ENCODE data around the gene SREK1IP1.
"Not testable (repeated sequence)": the region's sequence is repeated elsewhere in the genome, so short reads cannot be mapped to it uniquely, and the experiment has no call there.

The SREK1IP1 gene

GRCh38 chr5:64744914-64745313, 23.6 kb downstream of the SREK1IP1 start:
- H3K9ac ChIP-seq (ENCODE audit: low read depth, low read length): no peak overlapping the region
- H3K9me3 ChIP-seq (ENCODE audit: control insufficient read depth, insufficient read depth, low read length): no peaks in the 10 kb centered on the region
- peaks cover 3% of the 10 kb centered on the region for H3K36me3 ChIP-seq (ENCODE audit: insufficient read depth, low read length)
- no peaks in the 10 kb centered on the region for H3K4me1 ChIP-seq (ENCODE audit: insufficient read depth, low read length)

DNA sequence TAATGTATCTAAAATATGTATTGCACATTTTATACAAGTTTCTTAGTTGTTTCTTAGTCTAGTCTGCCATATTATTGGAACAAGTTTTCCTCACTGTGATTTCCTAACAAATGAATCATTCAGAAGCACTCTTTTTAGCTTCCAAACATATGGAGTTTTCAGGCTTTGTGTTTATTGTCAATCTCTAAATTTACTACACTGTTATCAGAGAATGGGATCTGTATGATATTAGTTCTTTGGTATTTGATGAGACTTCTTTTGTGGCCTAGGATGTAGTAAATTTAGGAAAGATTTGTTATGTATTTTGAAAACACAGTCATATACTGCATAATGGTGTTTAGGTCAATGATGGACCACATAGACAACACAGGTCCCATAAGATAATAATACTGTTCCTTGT, 25.7 kb downstream of the SREK1IP1 start:
- Histone ChIP-seq H3K4me1 (ENCODE audit: insufficient read depth, low read length) (no peaks in the 10 kb centered on the region), H3K36me3 (ENCODE audit: insufficient read depth, low read length) (peaks cover 8% of the 10 kb centered on the region), H3K9me3 (ENCODE audit: control insufficient read depth, insufficient read depth, low read length) (no peaks in the 10 kb centered on the region), H3K9ac (ENCODE audit: low read depth, low read length) (no peak overlapping the region)

- peaks cover 8% of the 10 kb centered on the region for H3K36me3 ChIP-seq (ENCODE audit: insufficient read depth, low read length)
- no peak overlapping the region for H3K9ac ChIP-seq (ENCODE audit: low read depth, low read length)
These were observed 26.1 kb downstream of the SREK1IP1 start for GRCh38 chr5:64742411-64742810.

GRCh38 chr5:64727150-64727549, 41.3 kb downstream of the SREK1IP1 start:
- H3K9ac ChIP-seq (ENCODE audit: low read depth, low read length): no peak overlapping the region
- peaks cover 5% of the 10 kb centered on the region; the same call in 1 of the 2 replicates for H3K4me1 ChIP-seq (ENCODE audit: insufficient read depth, low read length)
- no peaks in the 10 kb centered on the region for H3K9me3 ChIP-seq (ENCODE audit: control insufficient read depth, insufficient read depth, low read length)
- H3K36me3 ChIP-seq (ENCODE audit: insufficient read depth, low read length): no peaks in the 10 kb centered on the region; the same call in 1 of the 2 replicates

More at GRCh38 chr5:64742411-64742810, 26.1 kb downstream of the SREK1IP1 start:
- no peaks in the 10 kb centered on the region for H3K9me3 ChIP-seq (ENCODE audit: control insufficient read depth, insufficient read depth, low read length)
- no peaks in the 10 kb centered on the region for H3K4me1 ChIP-seq (ENCODE audit: insufficient read depth, low read length)

GRCh38 chr5:64722588-64722987, 45.9 kb downstream of the SREK1IP1 start:
- Histone ChIP-seq H3K36me3 (ENCODE audit: insufficient read depth, low read length) (no peaks in the 10 kb centered on the region; the same call in 1 of the 2 replicates), H3K4me1 (ENCODE audit: insufficient read depth, low read length) (peaks cover 5% of the 10 kb centered on the region; the same call in 1 of the 2 replicates), H3K9me3 (ENCODE audit: control insufficient read depth, insufficient read depth, low read length) (no peaks in the 10 kb centered on the region), H3K9ac (ENCODE audit: low read depth, low read length) (no peak overlapping the region)

DNA sequence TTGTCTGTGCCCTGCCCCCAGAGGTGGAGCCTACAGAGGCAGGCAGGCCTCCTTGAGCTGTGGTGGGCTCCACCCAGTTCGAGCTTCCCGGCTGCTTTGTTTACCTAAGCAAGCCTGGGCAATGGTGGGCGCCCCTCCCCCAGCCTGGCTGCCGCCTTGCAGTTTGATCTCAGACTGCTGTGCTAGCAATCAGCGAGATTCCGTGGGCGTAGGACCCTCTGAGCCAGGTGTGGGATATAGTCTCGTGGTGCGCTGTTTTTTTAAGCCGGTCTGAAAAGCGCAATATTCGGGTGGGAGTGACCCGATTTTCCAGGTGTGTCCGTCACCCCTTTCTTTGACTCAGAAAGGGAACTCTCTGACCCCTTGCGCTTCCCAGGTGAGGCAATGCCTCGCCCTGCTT, 54.0 kb downstream of the SREK1IP1 start:
- H3K9me3 ChIP-seq (ENCODE audit: control insufficient read depth, insufficient read depth, low read length); H3K9ac ChIP-seq (ENCODE audit: low read depth, low read length); H3K36me3 ChIP-seq (ENCODE audit: insufficient read depth, low read length): not testable (repeated sequence)
- peaks cover 10% of the 10 kb centered on the region for H3K4me1 ChIP-seq (ENCODE audit: insufficient read depth, low read length)

GRCh38 chr5:64707191-64707590, 61.3 kb downstream of the SREK1IP1 start:
- Histone ChIP-seq H3K4me1 (ENCODE audit: insufficient read depth, low read length) (peaks cover 10% of the 10 kb centered on the region), H3K9ac (ENCODE audit: low read depth, low read length) (no peak overlapping the region), H3K9me3 (ENCODE audit: control insufficient read depth, insufficient read depth, low read length) (peaks cover 5% of the 10 kb centered on the region; the same call in 1 of the 2 replicates), H3K36me3 (ENCODE audit: insufficient read depth, low read length) (no peaks in the 10 kb centered on the region)

GRCh38 chr5:64706074-64706473, 62.4 kb downstream of the SREK1IP1 start:
- not testable (repeated sequence) for H3K9me3 ChIP-seq (ENCODE audit: control insufficient read depth, insufficient read depth, low read length); H3K36me3 ChIP-seq (ENCODE audit: insufficient read depth, low read length); H3K9ac ChIP-seq (ENCODE audit: low read depth, low read length)
- H3K4me1 ChIP-seq (ENCODE audit: insufficient read depth, low read length): peaks cover 10% of the 10 kb centered on the region

- no peak overlapping the region for H3K9ac ChIP-seq (ENCODE audit: low read depth, low read length)
- H3K4me1 ChIP-seq (ENCODE audit: insufficient read depth, low read length): peaks cover 3% of the 10 kb centered on the region
- peaks cover 4% of the 10 kb centered on the region for H3K9me3 ChIP-seq (ENCODE audit: control insufficient read depth, insufficient read depth, low read length)
- H3K36me3 ChIP-seq (ENCODE audit: insufficient read depth, low read length): no peaks in the 10 kb centered on the region; the same call in 1 of the 2 replicates
These were observed 67.7 kb downstream of the SREK1IP1 start for GRCh38 chr5:64700765-64701164.

GRCh38 chr5:64696414-64696813, 72.1 kb downstream of the SREK1IP1 start:
- H3K4me1 ChIP-seq (ENCODE audit: insufficient read depth, low read length); H3K36me3 ChIP-seq (ENCODE audit: insufficient read depth, low read length); H3K9me3 ChIP-seq (ENCODE audit: control insufficient read depth, insufficient read depth, low read length); H3K9ac ChIP-seq (ENCODE audit: low read depth, low read length): not testable (repeated sequence)

- no peaks in the 10 kb centered on the region; the same call in 1 of the 2 replicates for H3K36me3 ChIP-seq (ENCODE audit: insufficient read depth, low read length)
- H3K9me3 ChIP-seq (ENCODE audit: control insufficient read depth, insufficient read depth, low read length): peaks cover 4% of the 10 kb centered on the region
- H3K4me1 ChIP-seq (ENCODE audit: insufficient read depth, low read length): peaks cover 8% of the 10 kb centered on the region
- no peak overlapping the region for H3K9ac ChIP-seq (ENCODE audit: low read depth, low read length)
These were observed 74.9 kb downstream of the SREK1IP1 start for GRCh38 chr5:64693636-64694035.

DNA sequence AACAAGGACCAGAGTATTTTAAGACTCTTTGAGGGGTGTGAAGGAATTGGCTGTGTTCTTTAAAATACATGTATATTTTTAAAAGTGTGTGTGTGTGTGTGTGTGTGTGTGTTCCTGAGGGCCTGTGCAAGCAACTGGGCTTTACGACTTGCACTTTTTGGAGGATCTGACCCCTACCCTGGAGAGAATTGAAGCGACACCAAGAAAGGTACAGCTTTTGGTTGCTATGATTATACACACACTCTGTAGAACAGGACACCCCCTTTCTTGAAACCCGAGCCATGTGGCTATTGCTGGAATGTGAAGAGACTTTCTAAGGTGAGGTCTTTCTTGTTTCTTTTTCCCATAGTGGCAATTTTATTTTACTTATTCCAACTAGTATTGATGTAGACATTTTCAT, 77.2 kb downstream of the SREK1IP1 start:
- H3K36me3 ChIP-seq (ENCODE audit: insufficient read depth, low read length): no peaks in the 10 kb centered on the region
- H3K4me1 ChIP-seq (ENCODE audit: insufficient read depth, low read length): peaks cover 9% of the 10 kb centered on the region
- peak overlapping the region; percentile 67 for H3K9ac ChIP-seq (ENCODE audit: low read depth, low read length)
- no peaks in the 10 kb centered on the region for H3K9me3 ChIP-seq (ENCODE audit: control insufficient read depth, insufficient read depth, low read length)

DNA sequence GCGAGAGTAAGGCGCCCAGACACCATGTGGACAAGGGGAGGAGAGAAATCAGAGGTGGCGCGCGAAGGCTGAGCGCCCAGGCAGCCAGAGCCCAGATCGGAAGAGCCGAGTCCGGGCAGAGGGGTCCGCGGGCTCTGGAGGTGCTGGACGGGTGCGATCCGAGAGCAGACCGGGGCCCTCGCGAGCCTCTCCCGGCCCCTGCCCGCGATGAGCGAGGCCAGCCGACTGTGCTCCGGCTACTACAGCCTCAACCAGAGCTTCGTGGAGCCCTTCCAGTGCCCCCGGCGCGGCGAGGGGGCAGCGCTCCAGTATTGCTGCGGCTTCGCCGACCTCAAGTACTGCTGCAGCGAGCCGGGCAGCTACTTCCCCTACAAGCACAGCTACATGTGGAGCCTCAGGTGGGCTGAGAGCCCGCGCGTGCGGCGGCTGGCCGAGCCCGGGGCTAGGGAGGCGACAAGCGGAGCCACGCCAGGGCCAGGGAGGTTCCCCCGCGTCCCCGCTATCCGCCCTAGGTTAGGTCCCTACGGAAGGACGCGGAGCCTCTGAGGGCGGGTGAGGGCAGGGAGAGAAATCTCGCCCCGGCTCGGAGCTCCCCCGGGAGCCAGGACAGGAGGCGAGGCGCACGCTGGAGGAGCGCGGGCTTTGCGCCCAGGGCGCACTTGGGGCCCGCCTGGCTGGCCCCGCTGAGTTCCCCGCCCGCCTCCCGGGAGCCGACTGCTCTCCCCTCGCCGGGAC, 77.9 kb downstream of the SREK1IP1 start, which contains the start of gene SHISAL2B:
SHISAL2B (plus strand) TSS at position 87 of the 735 bp plus-strand sequence; CDS start at position 208, 121 bp downstream.
- Histone ChIP-seq H3K9me3 (ENCODE audit: control insufficient read depth, insufficient read depth, low read length) (no peaks in the 10 kb centered on the region), H3K36me3 (ENCODE audit: insufficient read depth, low read length) (no peaks in the 10 kb centered on the region), H3K4me1 (ENCODE audit: insufficient read depth, low read length) (peaks cover 9% of the 10 kb centered on the region), H3K9ac (ENCODE audit: low read depth, low read length) (peak within 1 kb of the TSS; percentile 67)

- Histone ChIP-seq H3K36me3 (ENCODE audit: insufficient read depth, low read length) (no peaks in the 10 kb centered on the region), H3K9ac (ENCODE audit: low read depth, low read length) (peak overlapping the region; percentile 67), H3K9me3 (ENCODE audit: control insufficient read depth, insufficient read depth, low read length) (no peaks in the 10 kb centered on the region), H3K4me1 (ENCODE audit: insufficient read depth, low read length) (peaks cover 9% of the 10 kb centered on the region)
These were observed 78.4 kb downstream of the SREK1IP1 start for GRCh38 chr5:64690104-64690416.

- no peaks in the 10 kb centered on the region for H3K9me3 ChIP-seq (ENCODE audit: control insufficient read depth, insufficient read depth, low read length)
- no peaks in the 10 kb centered on the region for H3K36me3 ChIP-seq (ENCODE audit: insufficient read depth, low read length)
- H3K9ac ChIP-seq (ENCODE audit: low read depth, low read length): no peak overlapping the region
- peaks cover 9% of the 10 kb centered on the region for H3K4me1 ChIP-seq (ENCODE audit: insufficient read depth, low read length)
These were observed 79.5 kb downstream of the SREK1IP1 start for GRCh38 chr5:64688965-64689364.

All from ES-I3 (cell line).